A172 (cell line): ENCODE measurements around the gene LRP1B. TPM values are rescaled to one million over a fixed set of nuclear protein-coding genes. Genes with fewer than 3 reads are reported as not detected.

Experiments
- DNase-seq: peaks from one replicate; pipeline ENCODE4 v3.0.0-alpha.2; 2015; ENCODE audit warnings: low spot score
- total RNA-seq: library from RNA; depleted of rRNA; stranded (reverse); fragments of >200 nt; shearing (Covaris generic); gene quantifications from 2 replicates; pipeline ENCODE4 v1.2.3, GENCODE V29; 2014

The LRP1B gene
- total RNA-seq, 1 experiment from 2014 or later = 0.03 TPM

DNA sequence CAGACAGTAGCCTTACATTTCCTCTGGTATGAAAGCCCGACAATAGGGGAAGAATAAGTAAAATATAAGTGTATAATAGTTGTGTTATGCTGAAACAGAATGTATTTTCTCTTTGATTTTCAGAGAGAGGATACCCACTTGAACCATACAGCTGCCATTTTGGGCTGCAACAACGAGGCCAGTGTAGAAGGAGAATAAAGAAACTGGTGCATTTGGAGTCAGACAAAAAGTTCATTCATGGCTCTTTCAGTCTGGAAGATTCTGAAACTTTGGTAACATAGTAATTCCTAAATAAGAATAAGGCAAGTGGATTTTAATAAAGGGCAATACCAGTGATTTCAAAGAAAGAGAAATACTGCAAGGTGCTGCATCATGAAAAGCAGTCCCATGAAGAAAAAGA is 610.9 kb downstream of the LRP1B start:
- no peak for DNase-seq

DNA sequence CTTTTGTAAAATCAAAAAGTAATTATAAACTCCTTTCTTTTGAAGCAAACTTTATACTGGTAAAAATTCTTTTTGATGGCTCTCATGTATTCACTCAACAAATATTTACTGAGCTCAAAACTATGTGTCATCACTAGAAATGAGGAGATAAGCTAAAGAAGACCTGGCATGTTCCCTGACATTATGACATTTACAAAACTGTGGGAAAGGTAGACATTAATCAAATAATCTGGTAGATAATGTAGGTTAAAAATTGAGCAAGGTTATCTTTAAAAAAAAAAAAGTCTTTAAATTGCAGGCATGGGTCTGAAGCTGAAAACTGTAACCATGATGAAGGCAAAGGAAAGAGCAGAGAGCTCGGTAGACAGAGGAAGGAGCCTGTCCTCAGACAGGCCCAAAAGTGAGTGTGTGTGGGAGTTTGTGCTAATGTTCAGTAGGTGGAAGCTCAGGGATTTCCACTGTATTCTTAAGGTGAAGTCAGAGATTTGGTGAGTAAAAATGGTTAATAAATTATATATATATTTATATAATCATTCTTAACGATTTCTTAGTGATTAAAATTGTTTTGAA is 612.9 kb downstream of the LRP1B start:
- DNase-seq = no peak

DNA sequence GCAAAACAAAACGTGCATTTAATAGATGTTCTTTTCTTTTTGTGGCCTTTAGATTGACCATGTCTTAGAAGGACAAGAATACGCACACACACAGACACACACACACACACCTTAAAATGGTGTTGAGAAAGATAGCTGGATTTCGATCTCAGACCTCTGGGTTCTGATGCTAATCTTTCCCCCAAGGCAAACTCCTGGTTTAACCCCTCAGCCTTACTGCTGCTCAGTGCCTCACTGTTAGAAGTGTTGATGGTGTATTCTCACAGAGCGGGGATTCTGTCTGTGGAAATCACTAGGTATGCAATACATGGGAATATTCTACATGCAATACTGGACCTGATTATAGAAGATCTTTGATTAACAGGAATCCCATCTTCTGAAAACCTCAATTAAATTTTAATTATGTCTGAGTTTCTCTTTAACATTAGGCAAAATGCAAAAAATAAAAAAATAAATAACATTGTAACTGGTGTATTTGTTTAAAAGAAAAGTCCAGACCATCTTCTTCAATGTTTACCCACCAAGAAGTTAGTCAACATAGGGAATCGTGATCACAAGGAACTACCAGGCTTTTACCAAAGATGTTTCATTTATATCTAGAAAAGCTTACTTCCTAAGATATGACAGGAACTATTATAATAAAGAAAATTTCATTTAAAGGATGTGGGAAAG is 613.5 kb downstream of the LRP1B start:
- DNase-seq = no peak

DNA sequence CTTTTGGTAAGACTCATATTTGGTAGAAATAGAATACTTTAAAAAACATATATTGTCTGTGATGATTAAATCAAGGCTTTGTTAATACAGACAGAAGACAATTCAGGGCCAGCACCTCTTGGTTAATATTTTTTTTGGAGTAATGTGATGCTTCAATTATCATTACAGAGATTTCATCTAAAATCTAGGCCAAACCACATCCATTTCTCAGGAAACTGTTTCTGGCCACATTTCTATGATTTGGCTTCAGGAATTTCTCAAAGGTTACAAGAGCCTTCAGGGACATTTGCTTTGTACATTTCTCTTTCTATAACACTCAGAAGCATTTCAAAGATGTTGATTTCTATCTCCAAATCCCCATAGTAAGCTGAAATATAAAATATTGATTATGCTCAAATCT is 614.9 kb downstream of the LRP1B start:
- DNase-seq = no peak

DNA sequence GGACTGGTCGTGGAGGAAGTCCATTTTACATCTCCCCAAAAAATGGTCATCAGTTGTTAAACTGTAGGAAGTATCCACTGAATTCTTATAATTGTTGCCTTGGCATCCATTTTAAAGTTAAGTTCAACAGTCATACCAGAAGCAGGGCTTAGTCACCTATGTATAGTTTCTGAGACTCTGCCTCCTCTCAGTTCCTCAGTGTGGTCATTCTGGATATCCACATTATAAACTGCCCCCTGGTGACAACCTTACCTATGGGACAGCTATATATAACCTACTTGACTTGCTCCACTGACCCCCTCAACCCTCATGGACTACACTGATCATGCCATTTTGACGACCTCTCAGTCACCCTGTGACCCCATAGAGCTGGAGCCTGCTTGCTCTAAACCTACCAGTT is 617.0 kb downstream of the LRP1B start:
- DNase-seq = no peak

DNA sequence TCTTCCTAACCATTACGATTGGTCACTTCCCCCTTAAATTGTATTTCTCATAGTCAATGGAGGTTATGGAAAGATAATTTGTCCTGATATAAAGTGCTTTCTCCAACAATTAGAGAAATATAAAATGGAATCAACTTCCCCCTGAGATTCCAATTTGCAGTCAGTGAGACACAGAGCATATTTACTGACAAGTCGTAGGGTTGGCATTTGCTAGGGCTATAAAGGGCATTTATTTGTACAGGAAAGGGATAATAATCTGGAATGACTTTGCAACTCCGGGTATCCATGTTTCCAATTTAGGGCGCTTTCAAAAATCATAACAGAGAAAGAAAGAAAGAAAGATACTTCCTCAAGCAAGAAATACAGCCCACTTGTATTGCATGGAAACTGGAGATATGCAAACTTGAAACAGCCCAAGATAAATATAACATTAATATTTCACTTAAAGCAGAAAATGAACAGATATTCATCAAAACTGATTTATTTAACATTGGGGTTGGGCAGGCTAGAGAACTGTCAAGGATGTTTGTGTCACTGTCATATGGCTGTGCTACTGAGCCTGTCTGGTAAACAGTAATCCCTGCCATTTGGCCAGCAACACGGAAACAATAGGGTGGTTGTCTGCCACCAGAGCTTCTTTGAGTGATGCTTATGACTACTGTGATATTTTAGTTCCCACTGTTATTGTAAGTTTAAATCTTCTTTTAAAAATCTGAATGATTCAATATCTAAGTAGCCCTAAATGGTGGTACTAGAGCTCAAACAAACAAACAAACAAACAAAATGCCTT is 621.8 kb downstream of the LRP1B start:
- DNase-seq = no peak

DNA sequence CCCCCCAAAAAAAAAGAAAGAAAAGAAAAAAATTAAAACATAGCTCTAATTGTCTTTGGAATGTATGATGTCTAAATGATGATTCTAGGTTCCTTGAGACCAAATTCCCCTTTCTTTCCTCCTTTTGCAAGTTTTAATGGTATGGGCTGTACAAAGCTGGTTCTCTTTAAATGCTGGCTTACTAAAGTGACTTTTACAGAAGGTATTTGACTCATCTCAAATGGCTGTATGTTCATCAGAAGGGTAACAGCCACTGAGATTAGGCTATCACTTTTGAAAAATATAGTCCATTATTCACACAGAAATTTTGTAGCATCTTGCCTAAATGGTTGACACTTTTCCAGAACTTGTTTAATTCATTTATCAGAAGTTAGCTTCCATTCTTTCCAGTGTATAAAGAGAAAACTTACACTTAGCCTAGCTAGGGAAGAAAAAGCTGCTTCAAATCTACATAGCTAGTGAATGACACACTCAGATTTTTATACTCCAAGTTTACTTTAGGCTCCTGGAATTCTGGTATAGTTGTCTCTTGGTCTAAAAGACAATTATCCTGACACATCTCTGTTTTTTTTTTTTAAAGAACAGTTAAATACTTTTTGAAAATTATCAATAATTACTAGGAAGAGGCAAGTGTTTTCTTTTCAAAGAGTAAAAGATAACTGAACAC is 622.6 kb downstream of the LRP1B start:
- DNase-seq = no peak

DNA sequence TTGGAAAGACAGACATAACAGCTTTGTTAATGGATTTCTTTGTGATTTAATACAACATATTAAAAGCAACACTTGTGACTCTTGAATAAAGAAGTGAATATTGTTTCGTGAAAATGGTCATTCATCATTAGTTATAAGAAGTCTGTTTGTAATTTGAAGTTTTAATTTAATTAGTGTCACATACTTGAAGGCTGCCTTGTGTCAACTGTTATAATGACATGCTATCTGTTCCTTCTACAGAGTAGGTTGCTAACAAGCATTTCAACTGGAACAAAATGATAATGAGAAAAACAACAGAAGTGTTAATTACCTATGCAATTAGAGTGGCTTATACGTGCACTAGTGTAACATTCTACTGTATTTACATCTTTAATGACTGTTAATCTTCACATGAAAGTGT is 624.7 kb downstream of the LRP1B start:
- DNase-seq = no peak

DNA sequence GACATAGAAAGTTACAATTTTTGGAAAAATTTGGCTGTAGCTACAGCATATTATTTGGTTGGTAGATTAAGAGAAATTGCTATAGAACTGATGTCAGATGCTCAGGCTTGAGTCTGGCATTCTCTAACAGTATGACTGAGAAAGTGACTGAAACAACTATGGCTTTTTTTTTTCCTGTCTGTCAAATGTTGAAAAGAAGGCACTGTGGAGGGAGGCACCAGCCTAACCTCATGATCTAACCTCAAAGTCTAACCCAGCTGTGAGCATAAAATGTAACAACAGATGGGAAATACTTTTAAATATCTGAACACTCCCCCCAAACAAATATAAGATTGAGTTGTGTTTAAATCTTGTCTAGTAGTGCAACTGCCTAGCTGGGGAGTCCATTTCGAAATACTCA is 629.1 kb downstream of the LRP1B start:
- no peak for DNase-seq

DNA sequence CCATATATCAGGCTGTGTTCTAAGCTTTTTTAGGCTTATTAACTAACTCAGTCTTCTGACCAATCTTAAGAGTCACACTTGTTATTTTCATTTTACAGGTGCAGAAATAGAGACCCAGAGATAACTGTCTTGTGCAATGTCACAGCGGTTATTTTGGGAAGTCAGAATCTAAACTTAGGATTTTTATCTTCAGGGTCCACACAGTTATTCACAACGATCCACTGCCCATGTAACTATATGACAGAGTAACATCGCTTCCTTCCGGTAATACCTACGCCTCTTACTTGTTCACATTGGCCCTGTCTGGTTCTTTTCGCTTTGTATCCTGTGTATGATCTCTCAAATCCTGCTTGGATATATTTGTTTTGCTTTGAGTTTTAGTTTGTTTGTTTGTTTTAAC is 631.7 kb downstream of the LRP1B start:
- no peak for DNase-seq

DNA sequence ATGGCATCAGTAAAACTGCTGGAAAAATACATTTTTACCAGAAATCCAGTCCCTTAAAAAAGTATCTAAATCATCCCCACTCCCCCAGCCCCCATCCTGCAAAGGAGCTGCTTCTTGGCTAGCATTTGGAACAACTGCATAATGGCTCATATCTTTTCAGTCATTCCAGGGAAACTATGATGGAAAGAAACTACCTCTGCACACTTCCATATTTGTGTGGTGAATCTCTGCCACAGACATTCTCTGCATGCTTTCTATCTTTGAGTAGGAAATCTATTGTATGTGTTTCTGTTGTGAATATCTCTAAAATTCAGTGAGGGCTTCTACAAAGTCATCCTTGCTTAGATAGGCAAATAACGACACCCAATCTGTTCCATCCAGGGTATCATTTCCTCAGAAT is 632.3 kb downstream of the LRP1B start:
- peak; percentile 10 for DNase-seq

DNA sequence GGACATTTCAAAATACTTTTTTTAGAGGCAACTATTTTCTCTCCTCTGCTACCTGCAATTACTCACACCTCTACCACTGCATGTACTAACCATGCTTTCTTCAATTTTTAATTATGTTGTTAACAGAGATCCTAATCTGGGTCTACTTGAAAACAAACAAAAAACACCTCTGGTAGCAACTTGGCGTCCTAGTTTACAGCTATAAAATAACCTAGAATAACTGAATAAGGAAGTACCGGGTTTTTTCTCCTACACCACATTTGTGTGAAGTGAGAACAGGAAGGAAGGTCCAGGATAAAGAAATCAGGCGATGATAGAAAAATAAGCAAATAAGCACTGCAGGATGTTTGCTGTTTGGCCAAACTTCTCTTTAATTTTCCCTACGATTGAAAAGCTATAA is 633.5 kb downstream of the LRP1B start:
- DNase-seq = no peak

DNA sequence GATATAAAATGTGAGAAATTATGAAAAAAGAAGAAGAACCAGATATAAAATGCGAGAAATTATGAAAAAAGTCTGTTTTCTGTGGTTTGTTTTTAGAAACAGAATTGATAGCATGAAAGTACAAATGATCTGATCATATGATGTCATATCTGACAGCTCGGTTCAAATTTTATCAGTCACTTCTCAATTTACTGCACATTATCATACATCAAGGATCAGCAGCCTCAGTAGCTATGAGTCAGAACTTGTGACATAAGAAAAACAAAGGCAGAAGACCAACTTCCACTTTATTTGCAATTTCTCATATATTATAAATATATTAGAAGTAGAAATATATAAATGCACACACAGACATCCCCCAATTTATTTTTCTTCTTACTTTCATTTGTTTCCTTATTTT is 634.0 kb downstream of the LRP1B start:
- DNase-seq = no peak

DNA sequence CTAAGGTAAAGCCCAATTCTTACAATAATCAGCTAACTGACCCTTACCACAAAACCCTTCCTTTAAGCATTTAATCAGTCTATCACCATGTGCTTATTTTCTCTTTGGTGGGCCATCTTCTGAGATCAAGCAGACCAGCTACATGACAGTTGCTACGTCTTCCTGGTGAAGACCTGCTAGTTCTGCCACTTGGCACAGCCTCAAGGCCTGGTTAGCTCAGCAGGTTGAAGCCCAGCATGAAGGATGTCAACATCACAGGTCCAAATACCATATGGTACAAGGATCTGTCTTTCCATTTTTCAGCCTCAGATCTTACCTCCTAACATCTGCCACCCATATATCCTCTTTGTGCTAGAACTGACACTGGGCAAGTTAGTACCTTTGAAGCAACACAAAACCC is 636.9 kb downstream of the LRP1B start:
- no peak for DNase-seq

DNA sequence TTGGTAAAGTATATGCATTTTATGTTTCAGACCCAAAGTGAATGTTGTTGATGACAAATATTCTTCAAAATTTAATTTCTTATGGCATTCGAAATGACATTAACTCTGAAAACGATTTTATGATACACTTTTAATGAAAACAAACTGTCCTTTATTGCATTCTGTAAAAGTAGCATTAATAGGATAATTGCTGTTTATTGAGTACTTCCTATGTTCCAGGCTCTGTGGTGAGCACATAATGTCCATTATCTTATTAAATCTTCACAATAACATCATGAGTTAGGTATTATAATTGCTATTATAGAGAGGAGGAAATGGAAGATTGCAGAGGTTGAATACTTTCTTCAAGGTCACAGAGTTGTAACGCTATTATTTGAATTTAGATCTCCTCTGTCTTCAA is 638.0 kb downstream of the LRP1B start:
- DNase-seq = no peak

DNA sequence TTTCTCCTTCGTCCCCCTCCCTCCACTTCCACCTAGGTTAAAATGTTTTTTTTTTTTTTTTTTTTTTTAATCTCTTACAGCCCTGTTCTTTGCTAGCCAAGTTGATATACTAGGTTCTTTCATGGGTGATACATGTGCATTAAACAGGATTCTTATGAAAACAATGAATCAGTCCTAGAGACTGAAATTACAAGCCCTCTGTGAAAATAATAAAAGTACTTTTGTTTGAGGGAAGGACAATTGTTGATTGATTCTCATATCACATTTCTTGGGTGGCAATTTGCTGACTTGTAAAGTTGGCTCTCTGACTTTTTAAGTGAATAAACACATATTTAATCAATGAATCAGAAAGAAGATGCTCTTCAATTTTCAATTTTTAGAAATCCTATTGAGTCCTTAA is 639.9 kb downstream of the LRP1B start:
- no peak for DNase-seq

DNA sequence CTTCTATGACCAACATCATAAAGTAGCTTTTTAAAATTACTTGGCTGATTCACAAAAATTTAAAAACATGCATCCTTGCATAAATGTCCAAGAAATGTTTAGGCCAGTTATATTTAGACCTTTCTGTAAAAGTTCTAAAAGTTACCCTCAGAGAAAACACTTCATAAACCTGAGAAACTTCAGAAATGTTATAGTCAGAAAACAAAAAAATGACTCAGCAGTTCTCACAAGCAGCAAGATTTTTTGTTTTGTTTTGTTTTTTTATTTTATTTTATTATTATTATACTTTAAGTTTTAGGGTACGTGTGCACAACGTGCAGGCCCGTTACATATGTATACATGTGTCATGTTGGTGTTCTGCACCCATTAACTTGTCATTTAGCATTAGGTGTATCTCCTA is 648.1 kb downstream of the LRP1B start:
- no peak for DNase-seq

DNA sequence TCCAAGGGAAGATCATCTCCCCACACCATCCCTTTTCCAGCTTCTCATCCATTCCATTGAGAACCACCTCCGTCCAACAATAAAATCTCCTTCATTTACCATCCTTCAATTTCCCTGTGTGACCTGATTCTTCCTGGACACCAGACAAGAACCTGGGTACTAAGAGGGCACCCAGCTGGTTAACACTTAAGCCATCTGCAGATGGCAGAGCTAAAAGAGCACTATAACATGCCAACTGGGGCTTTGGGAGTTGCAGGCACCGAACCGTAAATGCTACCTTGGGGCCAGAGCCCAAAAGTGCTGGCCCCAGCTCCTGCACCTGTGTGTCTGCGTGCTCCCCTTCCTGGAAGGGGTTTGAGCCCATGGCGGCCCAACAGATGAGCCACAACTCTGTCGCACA is 655.0 kb downstream of the LRP1B start:
- DNase-seq = no peak

DNA sequence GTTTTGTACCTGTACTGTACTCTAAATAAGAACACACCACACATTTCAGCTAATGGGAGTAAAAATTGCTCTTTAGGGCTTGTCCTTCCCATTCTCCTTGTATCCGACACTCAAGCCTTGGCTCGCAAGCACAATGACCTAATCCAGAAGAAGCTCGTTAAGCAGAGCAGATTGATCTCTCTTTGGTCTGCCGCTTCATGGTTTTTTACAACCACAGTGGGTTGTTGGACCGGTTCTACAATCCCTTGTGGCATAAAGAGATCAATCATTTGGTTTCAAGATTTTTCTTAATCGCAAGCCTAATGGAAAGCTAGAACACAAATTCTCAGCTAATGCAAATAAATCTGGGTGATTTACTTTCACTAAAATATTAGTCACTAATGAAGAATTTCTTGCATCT is 662.1 kb downstream of the LRP1B start:
- no peak for DNase-seq

DNA sequence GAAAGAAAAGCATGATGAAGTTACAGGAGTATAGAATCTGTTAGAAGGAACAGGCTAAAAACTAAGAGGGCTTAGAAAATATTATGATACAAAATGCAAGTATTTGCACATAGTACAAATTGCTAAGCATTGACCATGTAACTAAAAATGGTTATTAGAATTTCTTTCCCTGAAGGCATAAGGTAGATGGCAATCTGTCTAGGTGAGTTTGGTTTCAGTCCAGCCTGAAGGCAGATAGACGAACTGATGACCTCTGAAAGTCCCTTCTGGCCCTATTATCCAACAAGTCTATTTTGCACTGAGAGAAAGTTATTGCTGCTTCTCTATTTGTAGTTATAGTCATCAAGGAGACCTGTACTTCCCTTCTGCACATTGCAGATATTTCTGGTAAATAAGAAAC is 663.5 kb downstream of the LRP1B start:
- no peak for DNase-seq

DNA sequence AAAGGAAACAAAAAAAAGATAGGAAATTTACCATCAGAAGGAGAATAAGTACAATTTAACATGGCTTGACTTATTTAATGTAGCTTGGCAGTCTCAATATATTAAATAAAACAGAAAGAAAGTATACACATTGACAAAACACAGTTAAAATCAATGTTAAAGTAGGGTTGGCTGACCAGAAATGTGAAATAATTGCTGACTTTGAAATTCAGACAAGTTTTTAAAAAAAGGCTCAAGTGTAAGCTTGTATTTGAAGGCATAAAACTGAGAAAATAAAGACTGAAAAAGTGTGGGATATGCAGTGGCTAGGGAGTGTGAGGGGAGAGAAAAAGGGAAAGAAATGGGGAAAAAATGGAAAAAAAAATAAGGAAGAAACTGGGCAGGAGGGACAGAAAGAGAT is 665.8 kb downstream of the LRP1B start:
- DNase-seq = no peak

DNA sequence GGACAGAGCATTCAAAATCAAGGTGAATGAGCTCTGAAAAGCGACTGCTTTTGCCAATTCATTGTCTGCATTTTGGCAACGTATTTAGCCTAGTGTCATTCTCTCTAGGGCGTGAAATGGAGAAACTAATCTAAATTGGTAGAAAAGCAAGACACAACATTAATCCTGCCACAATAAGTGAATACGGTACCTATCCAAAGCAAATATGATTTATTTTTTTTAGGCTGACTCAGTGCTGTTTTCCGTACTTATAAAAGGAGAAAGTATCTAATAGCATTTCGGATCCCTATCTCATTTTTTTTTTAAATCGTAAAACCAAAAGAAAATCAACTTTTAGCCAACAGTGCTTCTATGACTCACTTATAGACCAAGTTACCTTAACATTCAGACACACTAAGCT is 672.5 kb downstream of the LRP1B start:
- DNase-seq = no peak

DNA sequence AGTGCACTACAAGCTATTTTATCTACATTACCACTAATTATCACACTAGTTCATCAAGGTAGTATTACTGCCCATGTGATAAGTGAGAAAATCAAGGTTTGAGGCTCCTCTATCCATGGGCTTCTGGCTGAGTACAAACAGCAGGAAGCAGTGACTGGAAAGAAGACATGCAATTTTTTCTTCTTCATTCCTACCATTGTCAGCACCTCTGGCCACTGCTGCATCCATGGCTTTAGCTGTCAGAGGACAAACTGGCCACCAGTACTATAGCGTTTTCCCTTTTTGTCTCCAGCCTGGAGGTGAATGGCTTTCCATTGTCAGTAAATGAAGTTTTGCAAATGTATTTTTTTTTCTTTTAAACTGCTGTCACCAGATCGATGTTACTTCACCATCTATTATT is 674.9 kb downstream of the LRP1B start:
- DNase-seq = no peak
